ENCODE results near the gene KIRREL3. TPM values are rescaled to one million over a fixed set of nuclear protein-coding genes. Genes with fewer than 3 reads are reported as not detected.

The KIRREL3 gene
- total and polyA plus RNA-seq, 3 donors from 2014 or later = 1.0 to 1.1 (median 1.1) TPM

GRCh38 chr11:126880872-126881271 lies 119.7 kb downstream of the KIRREL3 start:
- H3K9me3 ChIP-seq = no peaks in the 10 kb centered on the region
- no peak for TF ChIP-seq POLR2A (IDR thresholded peaks at IDR 0.05)
- TF ChIP-seq CTCF (IDR thresholded peaks at IDR 0.05) = no peak
- WGBS, 2 donors = 62 to 70% methylated on average over 5 of the region's 5 CpGs
- H3K27me3 ChIP-seq = no peaks in the 10 kb centered on the region
- intact Hi-C loops (cut with DNase I; ENCODE audit: low total_unique reads) = no loop called here
- no peak overlapping the region for H3K27ac ChIP-seq
- no peaks in the 10 kb centered on the region for H3K4me1 ChIP-seq
- no peak overlapping the region for H3K4me3 ChIP-seq
- no peaks in the 10 kb centered on the region for H3K36me3 ChIP-seq (ENCODE audit: low read depth, missing control alignments)
- DNase-seq = no peak

GRCh38 chr11:126879516-126879915 lies 121.1 kb downstream of the KIRREL3 start:
- intact Hi-C loops (cut with DNase I; ENCODE audit: low total_unique reads) = no loop called here

GRCh38 chr11:126878913-126879482 lies 121.6 kb downstream of the KIRREL3 start:
- TF ChIP-seq POLR2A (IDR thresholded peaks at IDR 0.05) (no peak), CTCF (IDR thresholded peaks at IDR 0.05) (no peak)
- 83 to 85% methylated on average over 7 of the region's 7 CpGs for WGBS, 2 donors
- DNase-seq = no peak

More at GRCh38 chr11:126879516-126879915, 121.1 kb downstream of the KIRREL3 start:
- Histone ChIP-seq H3K9me3 (no peaks in the 10 kb centered on the region), H3K27ac (no peak overlapping the region), H3K27me3 (no peaks in the 10 kb centered on the region), H3K36me3 (ENCODE audit: low read depth, missing control alignments) (no peaks in the 10 kb centered on the region), H3K4me3 (no peak overlapping the region), H3K4me1 (no peaks in the 10 kb centered on the region)
- no peak for DNase-seq
- TF ChIP-seq POLR2A (IDR thresholded peaks at IDR 0.05) (no peak), CTCF (IDR thresholded peaks at IDR 0.05) (no peak)

GRCh38 chr11:126874831-126875230 lies 125.7 kb downstream of the KIRREL3 start:
- no peak for DNase-seq
- Histone ChIP-seq H3K4me1 (no peaks in the 10 kb centered on the region), H3K27me3 (no peaks in the 10 kb centered on the region), H3K9me3 (no peaks in the 10 kb centered on the region), H3K4me3 (no peak overlapping the region), H3K27ac (no peak overlapping the region), H3K36me3 (ENCODE audit: low read depth, missing control alignments) (no peaks in the 10 kb centered on the region)
- TF ChIP-seq CTCF (IDR thresholded peaks at IDR 0.05) = no peak
- TF ChIP-seq POLR2A (IDR thresholded peaks at IDR 0.05) = no peak
- intact Hi-C loops (cut with DNase I; ENCODE audit: low total_unique reads) = no loop called here
- 66 to 69% methylated on average over 5 of the region's 5 CpGs for WGBS, 2 donors

More at GRCh38 chr11:126878913-126879482, 121.6 kb downstream of the KIRREL3 start:
- no peak overlapping the region for H3K4me3 ChIP-seq
- no peaks in the 10 kb centered on the region for H3K27me3 ChIP-seq
- no peaks in the 10 kb centered on the region for H3K9me3 ChIP-seq
- no peaks in the 10 kb centered on the region for H3K4me1 ChIP-seq
- no peaks in the 10 kb centered on the region for H3K36me3 ChIP-seq (ENCODE audit: low read depth, missing control alignments)
- intact Hi-C loops (cut with DNase I; ENCODE audit: low total_unique reads) = no loop called here
- no peak overlapping the region for H3K27ac ChIP-seq

- intact Hi-C loops (cut with DNase I; ENCODE audit: low total_unique reads) = no loop called here
These were observed 126.3 kb downstream of the KIRREL3 start for GRCh38 chr11:126874276-126874675.

More at GRCh38 chr11:126874276-126874675, 126.3 kb downstream of the KIRREL3 start:
- Histone ChIP-seq H3K4me1 (no peaks in the 10 kb centered on the region), H3K9me3 (no peaks in the 10 kb centered on the region), H3K36me3 (ENCODE audit: low read depth, missing control alignments) (no peaks in the 10 kb centered on the region), H3K27ac (no peak overlapping the region), H3K27me3 (no peaks in the 10 kb centered on the region), H3K4me3 (no peak overlapping the region)
- 87 to 97% methylated on average over 3 of the region's 3 CpGs for WGBS, 2 donors
- no peak for DNase-seq
- no peak for TF ChIP-seq CTCF (IDR thresholded peaks at IDR 0.05)
- no peak for TF ChIP-seq POLR2A (IDR thresholded peaks at IDR 0.05)

Measured in testis (tissue), 3 donors.